GM23338 (cell line): ENCODE data around the gene RALGPS1. TPM values are rescaled to one million over a fixed set of nuclear protein-coding genes. Genes with fewer than 3 reads are reported as not detected.

Experiments used
- ATAC-seq: fragments of 200-7000 bp; cut with Tn5 transposase; 3 replicates; pipeline ENCODE4 v1.9.1; 2020
- DNase-seq: peaks from one replicate; pipeline ENCODE4 v3.0.0-alpha.2; 2015; ENCODE audit warnings: low spot score
- H2AFZ ChIP-seq: fragments of 200-600 bp; sonication (generic); 2 replicates; pipeline ENCODE4 v1.8.0; 2016; ENCODE audit warnings: antibody characterized with exemption, mild to moderate bottlenecking, moderate library complexity
- H3F3A ChIP-seq: fragments of 200-600 bp; sonication (generic); replicated peaks from 2 replicates; pipeline ENCODE4 v1.8.0; 2017; ENCODE audit warnings: antibody characterized with exemption, mixed run types, low read depth
- H3K27ac ChIP-seq: fragments of 200-600 bp; sonication (generic); 2 replicates; pipeline ENCODE4 v1.6.1; 2016; ENCODE audit warnings: low read depth
- H3K27me3 ChIP-seq: fragments of 200-600 bp; sonication (generic); 2 replicates; pipeline ENCODE4 v1.8.0; 2016; ENCODE audit warnings: mild to moderate bottlenecking, mixed run types, moderate library complexity; ENCODE audit not compliant: insufficient read depth
- H3K36me3 ChIP-seq: fragments of 200-600 bp; sonication (generic); 2 replicates; pipeline ENCODE4 v1.8.0; 2016; ENCODE audit warnings: mild to moderate bottlenecking; ENCODE audit not compliant: insufficient read depth
- H3K4me1 ChIP-seq: fragments of 200-600 bp; sonication (generic); 2 replicates; pipeline ENCODE4 v1.8.0; 2016; ENCODE audit warnings: mild to moderate bottlenecking, moderate library complexity; ENCODE audit not compliant: insufficient read depth
- H3K4me2 ChIP-seq: fragments of 200-600 bp; sonication (generic); 2 replicates; pipeline ENCODE4 v1.7.1; 2017; ENCODE audit warnings: mixed run types
- H3K4me3 ChIP-seq: fragments of 200-600 bp; sonication (generic); 2 replicates; pipeline ENCODE4 v1.6.1; 2016; ENCODE audit warnings: mixed run types
- H3K79me2 ChIP-seq: fragments of 200-600 bp; sonication (generic); replicated peaks from 2 replicates; pipeline ENCODE4 v1.8.0; 2017; ENCODE audit warnings: mild to moderate bottlenecking; ENCODE audit not compliant: insufficient read depth
- H3K9me2 ChIP-seq: fragments of 200-600 bp; sonication (generic); 2 replicates; pipeline ENCODE4 v1.8.0; 2017; ENCODE audit not compliant: insufficient read depth
- H4K20me1 ChIP-seq: fragments of 200-600 bp; sonication (generic); replicated peaks from 2 replicates; pipeline ENCODE4 v1.8.0; 2017; ENCODE audit warnings: mild to moderate bottlenecking; ENCODE audit not compliant: insufficient read depth
- H3K27ac Mint-ChIP-seq: 2 replicates; pipeline ENCODE4 v1.8.0; 2020; ENCODE audit warnings: inconsistent platforms, mild to moderate bottlenecking, moderate library complexity, mixed read lengths
- H3K27me3 Mint-ChIP-seq: 3 replicates; pipeline ENCODE4 v1.8.0; 2022; ENCODE audit warnings: low read depth, mild to moderate bottlenecking, moderate library complexity, mixed read lengths, inconsistent platforms; ENCODE audit not compliant: insufficient read depth, poor library complexity
- H3K36me3 Mint-ChIP-seq: 3 replicates; pipeline ENCODE4 v1.8.0; 2021; ENCODE audit warnings: low read depth, mild to moderate bottlenecking, inconsistent platforms, moderate library complexity, mixed read lengths
- H3K4me1 Mint-ChIP-seq: 3 replicates; pipeline ENCODE4 v1.8.0; 2020; ENCODE audit warnings: mild to moderate bottlenecking, inconsistent platforms, mixed read lengths
- H3K4me3 Mint-ChIP-seq: 3 replicates; pipeline ENCODE4 v1.8.0; 2021; ENCODE audit warnings: moderate library complexity, mild to moderate bottlenecking, inconsistent platforms, mixed read lengths
- H3K9me3 Mint-ChIP-seq: 3 replicates; pipeline ENCODE4 v1.8.0; 2020; ENCODE audit warnings: moderate library complexity, mild to moderate bottlenecking, inconsistent platforms, mixed read lengths
- CTCF ChIP-seq, 2 experiments: fragments of 200-600 bp in 1 of 2; sonication (generic) in 1 of 2; conservative IDR thresholded peaks; 2 replicates each; pipeline versions ENCODE4 v1.5.1 to v1.6.1; 2016 to 2017; ENCODE audit warnings: antibody characterized with exemption in 2 of 2, low read depth in 2 of 2, mild to moderate bottlenecking in 2 of 2, moderate library complexity in 1 of 2
- ETS1 ChIP-seq: IDR thresholded peaks from 2 replicates; pipeline ENCODE4 v1.6.1; 2016; ENCODE audit warnings: antibody characterized with exemption
- EZH2 ChIP-seq: fragments of 200-600 bp; sonication (generic); IDR thresholded peaks from one replicate; pipeline ENCODE4 v1.8.0; 2017; ENCODE audit warnings: antibody characterized with exemption, mild to moderate bottlenecking, low read depth; ENCODE audit not compliant: unreplicated experiment
- NANOG ChIP-seq: IDR thresholded peaks from 2 replicates; pipeline ENCODE4 v1.6.1; 2016; ENCODE audit warnings: antibody characterized with exemption, borderline replicate concordance
- POLR2AphosphoS5 ChIP-seq: IDR thresholded peaks from 2 replicates; pipeline ENCODE4 v1.6.1; 2016; ENCODE audit warnings: antibody characterized with exemption, low read depth
- STAT1 ChIP-seq: IDR thresholded peaks from one replicate; pipeline ENCODE4 v1.6.1; 2016; ENCODE audit warnings: antibody characterized with exemption; ENCODE audit not compliant: unreplicated experiment
- ZNF114 ChIP-seq: fragments of 250-450 bp; sonication (Bioruptor Pico); IDR thresholded peaks from 2 replicates; pipeline ENCODE4 v1.5.0; 2020; ENCODE audit warnings: mild to moderate bottlenecking, moderate library complexity
- polyA plus RNA-seq: library from polyadenylated mRNA; unstranded; fragments of >200 nt; fragmentation: Nextera tagmentation; extraction: Ambion mirVana; gene quantifications from 2 replicates; pipeline ENCODE4 v1.2.1, GENCODE V29; 2016
- total RNA-seq: library from RNA; depleted of rRNA; stranded (reverse); fragments of >200 nt; shearing (Covaris generic); gene quantifications from 2 replicates; pipeline ENCODE4 v1.2.3, GENCODE V29; 2014

RALGPS1 gene
- total and polyA plus RNA-seq, 2 experiments from 2014 or later = 18.2 to 57.1 TPM

- Mint-ChIP-seq H3K4me1 (peaks cover 4% of the 10 kb centered on the region; the same call in 2 of the 3 replicates), H3K27me3 (no peaks in the 10 kb centered on the region), H3K36me3 (no peaks in the 10 kb centered on the region), H3K9me3 (no peaks in the 10 kb centered on the region; the same call in 2 of the 3 replicates), H3K27ac (no peak overlapping the region), H3K4me3 (no peak overlapping the region)
- TF ChIP-seq POLR2AphosphoS5 = no peak
- peak; percentile 69 to 73 for TF ChIP-seq CTCF (conservative IDR thresholded peaks at IDR 0.05; ENCODE audit: low read depth in 2 of 2)
- H3K36me3 ChIP-seq = no peaks in the 10 kb centered on the region
- DNase-seq (peak; percentile 61), ATAC-seq (peak; percentile 35; the same call in 2 of the 3 replicates)
- no peaks in the 10 kb centered on the region for H3K27me3 ChIP-seq
- no peak overlapping the region for H2AFZ ChIP-seq
- no peak overlapping the region for H3K27ac ChIP-seq
- H3K4me2 ChIP-seq = no peak overlapping the region
- H3K9me2 ChIP-seq = no peaks in the 10 kb centered on the region
- H3F3A ChIP-seq = no peaks in the 10 kb centered on the region
- H3K4me3 ChIP-seq = no peak overlapping the region
- no peaks in the 10 kb centered on the region for H3K4me1 ChIP-seq
- H3K79me2 ChIP-seq = no peaks in the 10 kb centered on the region
- H4K20me1 ChIP-seq = no peaks in the 10 kb centered on the region
These were observed 21.5 kb upstream of the RALGPS1 start for GRCh38 chr9:126893079-126893478.

GRCh38 chr9:126894052-126894603 lies 20.5 kb upstream of the RALGPS1 start:
- H3K4me3 Mint-ChIP-seq = no peak overlapping the region
- Histone ChIP-seq H4K20me1 (no peaks in the 10 kb centered on the region), H3K27ac (no peak overlapping the region), H3K4me3 (no peak overlapping the region), H3K79me2 (no peaks in the 10 kb centered on the region), H2AFZ (no peak overlapping the region), H3K4me1 (no peaks in the 10 kb centered on the region), H3K27me3 (no peaks in the 10 kb centered on the region), H3K9me2 (no peaks in the 10 kb centered on the region), H3K36me3 (no peaks in the 10 kb centered on the region), H3F3A (no peaks in the 10 kb centered on the region), H3K4me2 (no peak overlapping the region)
- no peaks in the 10 kb centered on the region; the same call in 2 of the 3 replicates for H3K9me3 Mint-ChIP-seq
- H3K36me3 Mint-ChIP-seq = no peaks in the 10 kb centered on the region
- no peaks in the 10 kb centered on the region for H3K27me3 Mint-ChIP-seq
- ATAC-seq (no peak), DNase-seq (peak; percentile 27)
- peaks cover 4% of the 10 kb centered on the region; the same call in 2 of the 3 replicates for H3K4me1 Mint-ChIP-seq
- H3K27ac Mint-ChIP-seq = no peak overlapping the region
- no peak for TF ChIP-seq EZH2
- TF ChIP-seq STAT1 = no peak
- TF ChIP-seq NANOG = no peak
- TF ChIP-seq CTCF (conservative IDR thresholded peaks at IDR 0.05; ENCODE audit: low read depth in 2 of 2) = no peak
- TF ChIP-seq ETS1 = no peak
- TF ChIP-seq ZNF114 (CRISPR knock-in tag) = no peak
